Thymus (tissue), 14 donors: ENCODE results near the gene CST6. TPM values are rescaled to one million over a fixed set of nuclear protein-coding genes. Genes with fewer than 3 reads are reported as not detected.

Source experiments
- DNase-seq, 9 donors: peaks; one replicate each; pipeline ENCODE4 v3.0.0-alpha.2; 2013; ENCODE audit warnings: low spot score in 9 of 9, low read depth in 6 of 9, missing footprints in 1 of 9
- H3K27ac ChIP-seq, 2 donors: one replicate each; pipeline ENCODE4 v1.5.1; 2013; ENCODE audit warnings: control low read depth in 1 of 2, low read depth in 1 of 2, low read length in 1 of 2, mild to moderate bottlenecking in 1 of 2, moderate library complexity in 1 of 2
- H3K27me3 ChIP-seq, 2 donors: one replicate each; pipeline ENCODE4 v1.5.1; 2013; ENCODE audit warnings: low read length in 1 of 2; ENCODE audit not compliant: control insufficient read depth in 2 of 2, insufficient read depth in 1 of 2
- H3K36me3 ChIP-seq, 2 donors: one replicate each; pipeline ENCODE4 v1.5.1; 2013; ENCODE audit warnings: low read length in 1 of 2, mild to moderate bottlenecking in 1 of 2, moderate library complexity in 1 of 2; ENCODE audit not compliant: control insufficient read depth in 2 of 2, insufficient read depth in 2 of 2
- H3K4me1 ChIP-seq, 2 donors: one replicate each; pipeline ENCODE4 v1.5.1; 2013; ENCODE audit warnings: low read length in 2 of 2; ENCODE audit not compliant: control insufficient read depth in 2 of 2, insufficient read depth in 2 of 2
- H3K4me3 ChIP-seq, 2 donors: one replicate each; pipeline ENCODE4 v1.5.1; 2013; ENCODE audit warnings: low read length in 2 of 2, control low read depth in 1 of 2, mild to moderate bottlenecking in 1 of 2
- H3K9me3 ChIP-seq, 2 donors: one replicate each; pipeline ENCODE4 v1.5.1; 2013; ENCODE audit warnings: low read length in 1 of 2, mild to moderate bottlenecking in 1 of 2; ENCODE audit not compliant: control insufficient read depth in 2 of 2, insufficient read depth in 1 of 2
- WGBS: extraction: QIAGEN DNeasy Blood & Tissue Kit; methylation state at CpG from one replicate; pipeline ENCODE4 v1.1.7; 2013; 5-methylcytosine and 5-hydroxymethylcytosine counted together
- long read RNA-seq, 10 donors: transcript quantifications; one replicate each; lab custom pipeline, GENCODE V29; 2026
- polyA plus RNA-seq: library from polyadenylated mRNA; stranded (reverse); fragments of 200-250 nt; gene quantifications from one replicate; pipeline ENCODE4 v1.2.3, GENCODE V29; 2013
- total RNA-seq: library from RNA; stranded (reverse); fragments of 120-200 nt; gene quantifications from one replicate; pipeline ENCODE4 v1.2.4, GENCODE V29; 2013
- donor health status: healthy.

CST6 gene, protein sequence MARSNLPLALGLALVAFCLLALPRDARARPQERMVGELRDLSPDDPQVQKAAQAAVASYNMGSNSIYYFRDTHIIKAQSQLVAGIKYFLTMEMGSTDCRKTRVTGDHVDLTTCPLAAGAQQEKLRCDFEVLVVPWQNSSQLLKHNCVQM
- 0.66 TPM for total RNA-seq
- 23.0 TPM for polyA plus RNA-seq
- long read RNA-seq, donor 1, result 0 reads
- long read RNA-seq, donor 2, result 0 reads
- long read RNA-seq, donor 3, partial matches to known transcripts, result 0 of 1 reads
- long read RNA-seq, donor 3, other reads (novel, unspliced or antisense), result 0 of 1 reads
- long read RNA-seq, donor 4, result 0 reads
- long read RNA-seq, donor 5, result 0 reads
- long read RNA-seq, donor 6, result 0 reads
- long read RNA-seq, donor 7, result 0 reads
- long read RNA-seq, donor 8, result 0 reads
- long read RNA-seq, donor 9, result 0 reads
- long read RNA-seq, donor 10, result 0 reads

DNA sequence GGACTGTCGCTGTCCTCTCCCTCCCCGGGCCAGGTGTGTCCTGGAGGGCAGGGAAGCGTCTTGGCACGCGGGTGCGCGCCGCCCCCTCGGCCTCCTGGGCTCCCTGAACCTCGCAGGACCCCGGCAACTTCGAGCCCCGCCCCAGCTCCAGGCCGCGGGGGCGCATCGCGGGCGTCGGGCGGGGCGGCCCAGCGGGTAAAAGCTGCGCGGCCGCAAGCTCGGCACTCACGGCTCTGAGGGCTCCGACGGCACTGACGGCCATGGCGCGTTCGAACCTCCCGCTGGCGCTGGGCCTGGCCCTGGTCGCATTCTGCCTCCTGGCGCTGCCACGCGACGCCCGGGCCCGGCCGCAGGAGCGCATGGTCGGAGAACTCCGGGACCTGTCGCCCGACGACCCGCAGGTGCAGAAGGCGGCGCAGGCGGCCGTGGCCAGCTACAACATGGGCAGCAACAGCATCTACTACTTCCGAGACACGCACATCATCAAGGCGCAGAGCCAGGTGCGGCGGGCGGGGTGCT is at the start of gene CST6:
Gene CST6, plus strand, starts transcription at position 224 of the 519 bp plus-strand sequence. Its CDS starts 37 bp downstream, at position 261.
- DNase-seq, result no peak
- peaks cover 0 to 4% of the 10 kb centered on the region in 2 donors for H3K9me3 ChIP-seq
- WGBS, result 8% methylated on average over 61 of the region's 61 CpGs
- peaks cover 0 to under 1% of the 10 kb centered on the region in 2 donors for H3K36me3 ChIP-seq
- no peak within 1 kb of the TSS for H3K27ac ChIP-seq
- peaks cover 2 to 27% of the 10 kb centered on the region in 2 donors for H3K4me1 ChIP-seq
- peaks cover 12 to 50% of the 10 kb centered on the region in 2 donors for H3K27me3 ChIP-seq
- peak within 1 kb of the TSS in 1 of 2 donors; percentile 10 for H3K4me3 ChIP-seq

DNA sequence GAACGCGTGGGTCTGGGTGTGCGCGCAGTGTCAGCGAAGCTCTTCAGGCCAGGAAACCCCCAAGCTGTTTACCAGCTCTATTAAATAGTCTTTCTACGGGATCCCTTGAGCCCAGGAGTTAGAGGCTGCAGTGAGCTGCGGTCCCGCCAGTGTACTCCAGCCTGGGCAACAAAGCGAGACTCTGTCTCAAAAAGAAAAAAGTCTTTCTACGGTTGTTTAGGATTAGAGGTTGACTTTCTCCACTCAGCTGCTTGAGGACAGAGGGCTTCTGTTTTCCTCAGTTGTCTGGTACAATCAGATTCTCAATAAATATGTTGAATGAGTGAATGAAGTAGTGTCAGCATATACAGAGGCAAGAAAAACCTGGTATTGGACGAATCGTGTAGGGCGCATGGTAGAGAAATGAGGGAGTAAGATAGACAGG is 49.7 kb upstream of the CST6 start:
- H3K27ac ChIP-seq, result peak overlapping the region; percentile 50 to 74
- peaks cover 34 to 35% of the 10 kb centered on the region in 2 donors for H3K36me3 ChIP-seq
- peak overlapping the region; percentile 73 to 91 for H3K4me3 ChIP-seq
- H3K4me1 ChIP-seq, result peaks cover 13 to 32% of the 10 kb centered on the region in 2 donors
- no peaks in the 10 kb centered on the region for H3K27me3 ChIP-seq
- WGBS, result 5% methylated on average over 13 of the region's 13 CpGs
- DNase-seq, result no peak
- no peaks in the 10 kb centered on the region for H3K9me3 ChIP-seq

DNA sequence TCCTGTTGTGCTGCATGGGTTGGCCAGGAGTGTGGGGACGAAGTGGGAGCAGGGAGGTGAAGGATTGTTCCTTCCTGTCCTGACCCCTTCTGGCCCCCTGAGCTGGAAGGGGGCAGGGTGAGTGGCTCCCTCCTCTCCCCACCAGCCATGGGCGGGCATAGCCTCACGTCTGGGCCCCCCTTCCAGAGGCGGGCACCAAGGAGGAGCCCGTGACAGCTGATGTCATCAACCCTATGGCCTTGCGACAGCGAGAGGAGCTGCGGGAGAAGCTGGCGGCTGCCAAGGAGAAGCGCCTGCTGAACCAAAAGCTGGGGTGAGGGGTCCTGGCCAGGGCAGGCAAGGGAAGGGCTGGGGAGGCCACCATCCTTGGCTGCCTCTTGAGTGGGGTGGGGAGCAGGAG is 46.9 kb upstream of the CST6 start:
- H3K4me3 ChIP-seq, result no peak overlapping the region
- H3K4me1 ChIP-seq, result peaks cover 13 to 18% of the 10 kb centered on the region in 2 donors
- DNase-seq, result no peak
- H3K27me3 ChIP-seq, result no peaks in the 10 kb centered on the region
- H3K36me3 ChIP-seq, result peaks cover 60 to 62% of the 10 kb centered on the region in 2 donors
- no peak overlapping the region for H3K27ac ChIP-seq
- WGBS, result 87% methylated on average over 10 of the region's 10 CpGs
- H3K9me3 ChIP-seq, result no peaks in the 10 kb centered on the region

DNA sequence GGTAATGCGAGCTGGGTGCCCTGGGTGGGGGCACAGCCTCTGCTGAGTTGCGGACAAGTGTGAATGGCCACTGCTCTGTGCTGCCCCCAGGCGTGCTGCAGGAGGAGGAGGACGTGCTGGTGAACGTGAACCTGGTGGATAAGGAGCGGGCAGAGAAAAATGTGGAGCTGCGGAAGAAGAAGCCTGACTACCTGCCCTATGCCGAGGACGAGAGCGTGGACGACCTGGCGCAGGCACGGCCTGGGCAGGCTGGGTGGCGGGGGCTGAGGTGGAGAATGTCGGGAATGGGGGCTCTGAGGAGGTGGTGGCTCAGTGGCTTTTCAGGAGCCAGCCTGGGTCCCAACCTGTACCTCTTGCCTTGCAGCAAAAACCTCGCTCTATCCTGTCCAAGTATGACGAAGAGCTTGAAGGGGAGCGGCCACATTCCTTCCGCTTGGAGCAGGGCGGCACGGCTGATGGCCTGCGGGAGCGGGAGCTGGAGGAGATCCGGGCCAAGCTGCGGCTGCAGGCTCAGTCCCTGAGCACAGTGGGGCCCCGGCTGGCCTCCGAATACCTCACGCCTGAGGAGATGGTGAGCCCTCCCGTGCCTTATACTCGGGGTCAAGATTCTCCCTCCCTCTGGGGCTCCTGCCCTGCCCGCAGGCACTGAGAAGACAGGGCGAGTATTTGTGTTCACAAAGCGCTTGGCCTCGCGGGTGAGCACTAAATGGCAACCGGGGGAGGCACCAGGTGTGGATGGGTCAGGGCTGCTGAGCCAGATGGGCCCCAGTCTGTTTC is 45.6 kb upstream of the CST6 start:
- Histone ChIP-seq H3K36me3 (peaks cover 66 to 67% of the 10 kb centered on the region in 2 donors), H3K4me1 (peaks cover 13 to 14% of the 10 kb centered on the region in 2 donors), H3K4me3 (no peak overlapping the region), H3K27me3 (no peaks in the 10 kb centered on the region), H3K9me3 (no peaks in the 10 kb centered on the region), H3K27ac (no peak overlapping the region)
- no peak for DNase-seq
- WGBS, result 98% methylated on average over 36 of the region's 36 CpGs

DNA sequence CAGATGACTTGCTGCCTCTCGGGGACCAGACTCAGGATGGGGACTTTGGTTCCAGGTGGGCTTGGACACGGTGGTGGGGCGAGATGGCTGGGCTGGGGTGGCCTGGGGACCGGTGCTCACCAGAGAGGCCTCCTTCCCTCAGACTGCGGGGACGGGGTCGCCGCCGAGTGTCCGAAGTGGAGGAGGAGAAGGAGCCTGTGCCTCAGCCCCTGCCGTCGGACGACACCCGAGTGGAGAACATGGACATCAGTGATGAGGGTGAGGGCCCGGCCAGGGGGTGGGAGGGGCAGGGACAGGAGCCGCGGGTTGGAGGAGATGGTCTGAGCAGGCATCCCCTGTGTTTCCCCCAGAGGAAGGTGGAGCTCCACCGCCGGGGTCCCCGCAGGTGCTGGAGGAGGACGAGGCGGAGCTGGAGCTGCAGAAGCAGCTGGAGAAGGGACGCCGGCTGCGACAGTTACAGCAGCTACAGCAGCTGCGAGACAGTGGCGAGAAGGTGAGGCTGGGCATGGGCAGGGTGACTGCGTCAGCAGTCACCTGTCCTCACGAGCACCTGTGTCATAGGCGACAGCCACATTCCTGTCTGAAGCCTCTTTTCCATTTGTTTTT is 44.4 kb upstream of the CST6 start:
- Histone ChIP-seq H3K36me3 (peaks cover 73 to 75% of the 10 kb centered on the region in 2 donors), H3K4me1 (peaks cover 8 to 10% of the 10 kb centered on the region in 2 donors), H3K27me3 (no peaks in the 10 kb centered on the region), H3K4me3 (no peak overlapping the region), H3K27ac (no peak overlapping the region), H3K9me3 (no peaks in the 10 kb centered on the region)
- 99% methylated on average over 30 of the region's 30 CpGs for WGBS
- DNase-seq, result no peak

DNA sequence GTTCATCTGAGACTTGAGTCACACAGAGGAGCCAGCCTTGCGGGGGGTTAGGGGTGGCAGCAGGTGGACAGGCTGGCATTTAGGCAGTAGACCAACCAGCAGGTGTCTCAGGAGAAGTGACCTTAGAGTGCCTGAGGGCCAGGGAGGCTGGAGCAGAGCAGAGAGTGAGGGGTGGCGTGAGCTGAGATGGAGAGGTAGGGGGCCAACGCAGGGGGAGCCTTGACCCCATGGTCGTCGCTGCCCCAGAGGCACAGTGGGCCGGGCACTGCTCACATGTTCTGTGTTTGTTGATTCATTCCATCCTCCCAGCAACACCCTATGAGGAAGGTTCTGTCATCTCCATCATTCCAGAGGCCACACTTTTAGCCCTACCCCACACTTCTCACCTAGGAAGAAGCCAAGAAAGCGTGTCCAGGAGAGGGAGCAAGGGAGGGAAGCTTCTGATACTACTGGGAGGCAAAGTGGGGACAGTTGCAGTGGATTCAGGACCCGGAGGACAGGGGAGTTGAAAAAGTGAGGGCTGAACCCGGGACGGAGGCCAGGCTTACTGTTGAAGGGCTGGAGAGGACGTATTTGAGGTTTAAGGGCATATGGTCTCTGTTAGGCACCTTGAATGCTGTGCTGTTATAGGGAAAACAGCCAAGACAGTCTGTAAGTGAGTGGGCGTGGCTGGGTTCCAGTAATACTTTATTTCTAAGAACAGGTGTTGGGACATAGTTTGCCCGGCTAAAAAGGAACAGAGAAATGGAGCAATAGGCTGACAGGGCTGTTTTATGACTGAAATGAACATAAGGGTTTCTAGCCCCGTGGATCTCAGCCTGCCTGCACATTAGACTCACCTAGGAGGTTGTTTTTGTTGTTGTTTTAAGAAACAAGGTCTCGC is 43.0 kb upstream of the CST6 start:
- peaks cover 81 to 87% of the 10 kb centered on the region in 2 donors for H3K36me3 ChIP-seq
- no peak overlapping the region for H3K4me3 ChIP-seq
- 98% methylated on average over 15 of the region's 15 CpGs for WGBS
- no peaks in the 10 kb centered on the region for H3K27me3 ChIP-seq
- H3K4me1 ChIP-seq, result no peaks in the 10 kb centered on the region
- H3K9me3 ChIP-seq, result no peaks in the 10 kb centered on the region
- H3K27ac ChIP-seq, result no peak overlapping the region
- no peak for DNase-seq

DNA sequence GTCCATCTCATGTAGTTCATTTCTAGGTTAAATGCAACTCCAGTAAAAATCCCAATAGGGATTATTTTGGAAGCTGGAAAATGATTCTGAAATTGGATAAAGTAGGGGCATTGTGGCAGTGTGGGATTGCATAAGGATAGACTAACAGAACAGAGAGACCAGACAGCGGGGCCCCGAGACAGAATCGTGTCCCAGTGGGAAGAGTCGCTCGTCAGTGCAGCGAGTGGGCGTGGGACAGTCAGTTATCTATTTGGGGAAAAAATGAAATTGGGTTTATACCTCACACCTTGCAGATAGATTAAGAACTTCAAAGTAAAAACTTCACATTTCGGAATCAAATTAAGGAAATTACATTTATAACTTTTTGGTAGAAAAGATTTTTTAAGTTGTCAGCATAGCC is 39.7 kb upstream of the CST6 start:
- no peak for DNase-seq
- Histone ChIP-seq H3K27me3 (no peaks in the 10 kb centered on the region), H3K36me3 (peaks cover 67 to 75% of the 10 kb centered on the region in 2 donors), H3K4me1 (no peaks in the 10 kb centered on the region), H3K4me3 (no peak overlapping the region), H3K27ac (no peak overlapping the region), H3K9me3 (no peaks in the 10 kb centered on the region)
- WGBS, result 98% methylated on average over 8 of the region's 8 CpGs

DNA sequence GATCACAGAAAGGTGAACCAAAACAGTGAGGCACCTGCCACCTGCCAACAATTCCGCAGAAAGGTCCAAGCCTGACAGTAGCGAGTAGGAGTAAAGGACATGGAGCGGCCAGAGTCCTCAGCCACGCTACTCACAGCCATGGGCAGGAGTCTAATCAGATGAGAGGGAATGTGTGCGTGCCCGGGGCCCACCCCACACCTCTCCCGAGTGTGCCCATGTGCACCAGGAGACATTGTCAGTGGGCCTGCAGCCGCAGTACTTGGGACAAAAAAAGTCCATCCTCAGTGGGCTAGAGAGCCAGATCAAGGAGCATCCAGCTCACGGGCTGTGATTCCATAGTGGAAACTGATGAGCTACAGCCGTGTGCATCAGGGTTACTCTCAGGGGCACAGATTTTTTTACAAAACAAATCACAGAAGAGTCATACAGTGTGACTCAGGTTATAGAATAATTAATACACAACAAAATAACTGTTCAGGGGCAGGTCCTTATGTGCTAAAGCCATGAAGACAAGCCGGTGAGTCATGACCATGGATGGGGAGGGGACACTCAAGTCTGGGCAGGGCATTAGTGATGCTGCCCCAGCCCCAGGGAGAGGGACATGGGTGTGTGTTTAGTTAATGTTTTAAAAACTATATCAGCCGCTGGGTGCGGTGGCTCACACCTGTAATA is 38.2 kb upstream of the CST6 start:
- no peak overlapping the region for H3K4me3 ChIP-seq
- H3K27ac ChIP-seq, result no peak overlapping the region
- H3K36me3 ChIP-seq, result peaks cover 67 to 76% of the 10 kb centered on the region in 2 donors
- no peaks in the 10 kb centered on the region for H3K9me3 ChIP-seq
- H3K27me3 ChIP-seq, result no peaks in the 10 kb centered on the region
- WGBS, result 99% methylated on average over 13 of the region's 13 CpGs
- H3K4me1 ChIP-seq, result no peaks in the 10 kb centered on the region
- DNase-seq, result no peak
